Sigmoid colon (tissue), 7 donors: Measurements from ENCODE around the gene CEP63. TPM values are rescaled to one million over a fixed set of nuclear protein-coding genes. Genes with fewer than 3 reads are reported as not detected.

Source experiments
- DNase-seq: peaks from one replicate; pipeline ENCODE4 v3.0.0-alpha.2; 2019
- H3K27ac ChIP-seq, 4 donors: fragments of 200-600 bp; sonication (generic); one replicate each; pipeline ENCODE4 v1.5.1; 2016 to 2019; ENCODE audit warnings: mild to moderate bottlenecking in 1 of 4
- H3K27me3 ChIP-seq, 3 donors: fragments of 200-600 bp; sonication (generic); one replicate each; pipeline ENCODE4 v1.5.1; 2019; ENCODE audit warnings: mild to moderate bottlenecking in 1 of 3
- H3K36me3 ChIP-seq, 4 donors: fragments of 200-600 bp; sonication (generic); one replicate each; pipeline ENCODE4 v1.5.1; 2016 to 2019
- H3K4me1 ChIP-seq, 4 donors: fragments of 200-600 bp; sonication (generic); one replicate each; pipeline ENCODE4 v1.5.1; 2017 to 2019
- H3K4me3 ChIP-seq, 4 donors: fragments of 200-600 bp; sonication (generic); one replicate each; pipeline ENCODE4 v1.5.1; 2017 to 2019; ENCODE audit warnings: mild to moderate bottlenecking in 2 of 4, moderate library complexity in 1 of 4
- H3K9me3 ChIP-seq, 4 donors: fragments of 200-600 bp in 3 of 4; sonication (generic) in 3 of 4; one replicate each; pipeline versions ENCODE4 v1.5.1 to v1.6.1; 2013 to 2019
- CTCF ChIP-seq, 4 experiments: fragments of 450-650 bp in 3 of 4; fragments of 200-600 bp in 1 of 4; IDR thresholded peaks; one replicate each; pipeline ENCODE4 v1.5.1; 2016 to 2019; ENCODE audit warnings: antibody characterized with exemption in 4 of 4, mild to moderate bottlenecking in 3 of 4, moderate library complexity in 2 of 4
- EP300 ChIP-seq, 4 donors: sonication (generic); formaldehyde crosslinking; IDR thresholded peaks; one replicate each; pipeline ENCODE4 v1.6.1; 2017; ENCODE audit warnings: antibody characterized with exemption in 4 of 4
- POLR2A ChIP-seq, 2 donors: fragments of 450-650 bp; IDR thresholded peaks; one replicate each; pipeline ENCODE4 v1.6.1; 2016; ENCODE audit warnings: antibody characterized with exemption in 2 of 2, mild to moderate bottlenecking in 2 of 2, moderate library complexity in 2 of 2
- POLR2AphosphoS5 ChIP-seq, 4 donors: sonication (generic); formaldehyde crosslinking; IDR thresholded peaks; one replicate each; pipeline ENCODE4 v1.6.1; 2017; ENCODE audit warnings: antibody characterized with exemption in 4 of 4
- WGBS, 2 donors: extraction: QIAGEN DNeasy Blood & Tissue Kit; methylation state at CpG; one replicate each; pipeline ENCODE4 v1.1.7; 2013; 5-methylcytosine and 5-hydroxymethylcytosine counted together
- intact Hi-C: fragments of 100-400 bp; cut with DNase I; formaldehyde crosslinking; loops from one replicate; pipeline ENCODE4 v1.15.1; 2023
- polyA plus RNA-seq, 3 donors: library from polyadenylated mRNA; stranded (reverse); fragments of 200-250 nt; gene quantifications; one replicate each; pipeline ENCODE4 v1.2.3, GENCODE V29; 2013
- total RNA-seq, 4 donors: library from RNA; depleted of rRNA; stranded (reverse); fragments of >200 nt; gene quantifications; one replicate each; pipeline ENCODE4 v1.1.0, GENCODE V29; 2016
- donor health status: healthy with polysubstance abuse.
- donor health status: Bipolar disorder and iron deficiency.
- donor health status: healthy.

The CEP63 gene
- total and polyA plus RNA-seq, 7 donors, result 16.6 to 33.5 (median 22.5) TPM

GRCh38 chr3:134609821-134610431 is 124.1 kb downstream of the CEP63 start:
- no peak overlapping the region for H3K4me3 ChIP-seq
- WGBS, 2 donors, result 72 to 74% methylated on average over 10 of the region's 10 CpGs
- no peaks in the 10 kb centered on the region for H3K36me3 ChIP-seq
- no peak for DNase-seq
- no peak for TF ChIP-seq CTCF (IDR thresholded peaks at IDR 0.05)
- intact Hi-C loops, result no loop called here
- H3K27ac ChIP-seq, result no peak overlapping the region
- no peaks in the 10 kb centered on the region for H3K27me3 ChIP-seq
- no peaks in the 10 kb centered on the region for H3K4me1 ChIP-seq
- no peaks in the 10 kb centered on the region for H3K9me3 ChIP-seq

- Histone ChIP-seq H3K9me3 (no peaks in the 10 kb centered on the region), H3K4me3 (no peak overlapping the region), H3K27me3 (no peaks in the 10 kb centered on the region), H3K27ac (no peak overlapping the region), H3K36me3 (no peaks in the 10 kb centered on the region), H3K4me1 (no peaks in the 10 kb centered on the region)
- TF ChIP-seq POLR2AphosphoS5 (IDR thresholded peaks at IDR 0.05), result no peak
- no peak for TF ChIP-seq EP300 (IDR thresholded peaks at IDR 0.05)
- no peak for TF ChIP-seq CTCF (IDR thresholded peaks at IDR 0.05)
- TF ChIP-seq POLR2A (IDR thresholded peaks at IDR 0.05), result no peak
- WGBS, 2 donors, result 80 to 84% methylated on average over 11 of the region's 11 CpGs
- no peak for DNase-seq
- intact Hi-C loops, result no loop called here
These were observed 124.9 kb downstream of the CEP63 start for GRCh38 chr3:134610432-134611385.

- no peaks in the 10 kb centered on the region for H3K36me3 ChIP-seq
These were observed 125.7 kb downstream of the CEP63 start for GRCh38 chr3:134611516-134611915.

GRCh38 chr3:134613006-134613520 is 127.2 kb downstream of the CEP63 start:
- intact Hi-C loops, result no loop called here
- WGBS, 2 donors, result 82 to 85% methylated on average over 6 of the region's 6 CpGs

More at GRCh38 chr3:134611516-134611915, 125.7 kb downstream of the CEP63 start:
- Histone ChIP-seq H3K4me1 (no peaks in the 10 kb centered on the region), H3K4me3 (no peak overlapping the region), H3K27me3 (no peaks in the 10 kb centered on the region), H3K9me3 (no peaks in the 10 kb centered on the region), H3K27ac (no peak overlapping the region)
- intact Hi-C loops, result no loop called here
- 75 to 82% methylated on average over 2 of the region's 2 CpGs for WGBS, 2 donors
- TF ChIP-seq POLR2A (IDR thresholded peaks at IDR 0.05), result no peak
- TF ChIP-seq CTCF (IDR thresholded peaks at IDR 0.05), result no peak
- TF ChIP-seq POLR2AphosphoS5 (IDR thresholded peaks at IDR 0.05), result no peak
- DNase-seq, result no peak

More at GRCh38 chr3:134613006-134613520, 127.2 kb downstream of the CEP63 start:
- H3K27ac ChIP-seq, result no peak overlapping the region
- H3K9me3 ChIP-seq, result no peaks in the 10 kb centered on the region
- no peak overlapping the region for H3K4me3 ChIP-seq
- no peak for DNase-seq
- TF ChIP-seq CTCF (IDR thresholded peaks at IDR 0.05) (no peak), POLR2A (IDR thresholded peaks at IDR 0.05) (no peak), POLR2AphosphoS5 (IDR thresholded peaks at IDR 0.05) (no peak), EP300 (IDR thresholded peaks at IDR 0.05) (no peak)
- H3K27me3 ChIP-seq, result no peaks in the 10 kb centered on the region
- no peaks in the 10 kb centered on the region for H3K4me1 ChIP-seq
- no peaks in the 10 kb centered on the region for H3K36me3 ChIP-seq
